ENCODE measurements around the gene LARGE1. TPM values are rescaled to one million over a fixed set of nuclear protein-coding genes. Genes with fewer than 3 reads are reported as not detected.

The LARGE1 gene
- total RNA-seq, 1 experiment from 2014 or later: 5.8 TPM

DNA sequence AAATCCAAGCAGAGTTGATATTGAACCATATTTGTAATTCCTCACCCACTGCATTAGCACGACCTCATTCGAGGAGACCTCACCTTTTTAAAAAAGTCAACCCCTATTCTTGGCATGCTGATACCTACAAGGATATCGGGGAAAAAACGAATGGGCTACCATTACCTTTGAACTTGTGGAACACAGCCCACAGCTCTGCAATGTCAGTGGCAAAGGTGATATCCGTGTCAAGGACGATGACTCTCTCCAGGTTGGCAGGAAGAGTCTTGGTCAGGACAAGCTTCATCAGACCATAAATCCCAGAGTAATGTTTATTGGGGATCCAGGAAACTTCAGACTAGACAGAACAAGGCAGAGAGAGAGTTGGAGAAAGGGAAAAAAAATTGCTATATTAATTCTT, 355.6 kb downstream of the LARGE1 start:
- Mint-ChIP-seq H3K9me3 (ENCODE audit: unreplicated experiment) (no peaks in the 10 kb centered on the region), H3K27ac (ENCODE audit: unreplicated experiment) (no peak overlapping the region), H3K36me3 (ENCODE audit: insufficient read depth, unreplicated experiment) (no peaks in the 10 kb centered on the region), H3K27me3 (ENCODE audit: insufficient read depth, unreplicated experiment) (no peaks in the 10 kb centered on the region), H3K4me3 (ENCODE audit: unreplicated experiment) (no peak overlapping the region), H3K4me1 (ENCODE audit: low read depth, unreplicated experiment) (no peaks in the 10 kb centered on the region)
- intact Hi-C loops (cut with micrococcal nuclease; ENCODE audit: unreplicated experiment): no loop called here
- Histone ChIP-seq H3K9me3 (no peaks in the 10 kb centered on the region), H3K4me1 (no peaks in the 10 kb centered on the region), H3K36me3 (ENCODE audit: control insufficient read depth, insufficient read depth, low read length) (no peaks in the 10 kb centered on the region), H3K27me3 (replicated peaks; ENCODE audit: control insufficient read depth, insufficient read depth, low read length) (no peaks in the 10 kb centered on the region), H3K4me3 (ENCODE audit: low read depth, low read length) (no peak overlapping the region)
- TF ChIP-seq, protein P1, sequence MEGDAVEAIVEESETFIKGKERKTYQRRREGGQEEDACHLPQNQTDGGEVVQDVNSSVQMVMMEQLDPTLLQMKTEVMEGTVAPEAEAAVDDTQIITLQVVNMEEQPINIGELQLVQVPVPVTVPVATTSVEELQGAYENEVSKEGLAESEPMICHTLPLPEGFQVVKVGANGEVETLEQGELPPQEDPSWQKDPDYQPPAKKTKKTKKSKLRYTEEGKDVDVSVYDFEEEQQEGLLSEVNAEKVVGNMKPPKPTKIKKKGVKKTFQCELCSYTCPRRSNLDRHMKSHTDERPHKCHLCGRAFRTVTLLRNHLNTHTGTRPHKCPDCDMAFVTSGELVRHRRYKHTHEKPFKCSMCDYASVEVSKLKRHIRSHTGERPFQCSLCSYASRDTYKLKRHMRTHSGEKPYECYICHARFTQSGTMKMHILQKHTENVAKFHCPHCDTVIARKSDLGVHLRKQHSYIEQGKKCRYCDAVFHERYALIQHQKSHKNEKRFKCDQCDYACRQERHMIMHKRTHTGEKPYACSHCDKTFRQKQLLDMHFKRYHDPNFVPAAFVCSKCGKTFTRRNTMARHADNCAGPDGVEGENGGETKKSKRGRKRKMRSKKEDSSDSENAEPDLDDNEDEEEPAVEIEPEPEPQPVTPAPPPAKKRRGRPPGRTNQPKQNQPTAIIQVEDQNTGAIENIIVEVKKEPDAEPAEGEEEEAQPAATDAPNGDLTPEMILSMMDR (IDR thresholded peaks at IDR 0.05; ENCODE audit: insufficient read depth in 1 of 2, low read depth in 1 of 2, low read length in 1 of 2, severe bottlenecking in 1 of 2, unreplicated experiment in 1 of 2): no peak
- no peak for DNase-seq
- BruUV-seq (replicated peaks): no TSS peak
- POLR2A ChIA-PET: no interaction called here
- CTCF ChIA-PET: no interaction called here

DNA sequence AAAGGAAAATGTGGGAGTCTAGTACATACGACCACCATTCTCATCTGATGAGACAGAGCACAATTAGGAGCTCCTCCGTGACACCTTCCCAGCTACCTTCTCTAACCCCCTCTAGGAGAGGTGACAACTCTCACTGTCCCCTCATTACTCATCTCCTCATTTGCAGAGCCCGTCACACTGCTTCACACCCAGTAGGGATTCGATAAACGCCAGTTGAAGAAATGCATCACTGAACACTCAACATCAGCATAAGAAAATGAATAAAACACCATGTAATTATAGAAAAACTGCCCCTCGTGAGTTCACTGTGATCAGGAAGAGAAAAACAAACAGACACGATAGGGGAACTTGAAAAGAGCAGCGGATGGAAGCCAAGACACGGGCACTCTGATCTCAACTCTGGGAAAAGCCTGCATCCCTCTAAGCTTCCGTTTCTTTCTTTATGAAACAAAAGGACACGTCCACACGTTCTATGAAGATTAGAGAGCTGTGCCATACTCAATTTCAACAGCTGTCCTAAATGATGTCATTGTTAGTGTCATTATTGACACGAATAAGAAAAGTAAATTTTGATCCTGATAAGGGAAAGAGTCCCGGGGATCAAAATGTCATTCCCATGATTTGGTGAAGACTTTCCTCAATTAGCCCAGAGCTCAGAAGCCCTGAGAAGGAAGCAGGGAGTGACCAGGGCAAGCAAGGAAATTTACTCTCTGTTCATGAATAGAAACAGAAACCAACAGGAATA, 356.9 kb downstream of the LARGE1 start:
- TF ChIP-seq, protein P1 (IDR thresholded peaks at IDR 0.05; ENCODE audit: insufficient read depth in 1 of 2, low read depth in 1 of 2, low read length in 1 of 2, severe bottlenecking in 1 of 2, unreplicated experiment in 1 of 2): no peak
- Mint-ChIP-seq H3K27me3 (ENCODE audit: insufficient read depth, unreplicated experiment) (no peaks in the 10 kb centered on the region), H3K9me3 (ENCODE audit: unreplicated experiment) (no peaks in the 10 kb centered on the region), H3K27ac (ENCODE audit: unreplicated experiment) (no peak overlapping the region), H3K4me3 (ENCODE audit: unreplicated experiment) (no peak overlapping the region), H3K4me1 (ENCODE audit: low read depth, unreplicated experiment) (peaks cover under 1% of the 10 kb centered on the region), H3K36me3 (ENCODE audit: insufficient read depth, unreplicated experiment) (no peaks in the 10 kb centered on the region)
- Histone ChIP-seq H3K9me3 (no peaks in the 10 kb centered on the region), H3K36me3 (ENCODE audit: control insufficient read depth, insufficient read depth, low read length) (no peaks in the 10 kb centered on the region), H3K4me3 (ENCODE audit: low read depth, low read length) (no peak overlapping the region), H3K4me1 (peaks cover 3% of the 10 kb centered on the region; the same call in 1 of the 2 replicates), H3K27me3 (replicated peaks; ENCODE audit: control insufficient read depth, insufficient read depth, low read length) (no peaks in the 10 kb centered on the region)
- intact Hi-C loops (cut with micrococcal nuclease; ENCODE audit: unreplicated experiment): no loop called here
- ChIA-PET POLR2A (no interaction called here), CTCF (no interaction called here)
- DNase-seq: no peak
- no TSS peak for BruUV-seq (replicated peaks)

DNA sequence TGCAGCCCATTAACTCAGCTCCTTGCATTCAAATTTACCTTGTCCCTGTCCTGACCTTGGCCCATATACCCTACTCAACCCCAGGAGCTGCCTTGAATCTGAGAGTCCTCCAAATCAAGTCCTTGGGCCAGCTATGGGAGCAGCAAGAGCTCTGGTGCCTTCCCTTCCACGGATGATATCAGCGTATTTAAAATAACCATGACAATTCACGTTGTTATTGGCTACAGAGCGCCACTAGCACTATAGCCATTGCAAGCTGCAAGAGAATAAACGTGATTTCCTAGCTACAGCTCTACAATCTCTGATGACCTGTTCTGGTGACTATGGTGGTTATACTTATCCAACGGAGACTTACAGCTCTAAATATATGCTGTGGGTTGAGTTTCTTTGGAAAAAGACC, 357.8 kb downstream of the LARGE1 start:
- CTCF ChIA-PET: no interaction called here
- BruUV-seq (replicated peaks): no TSS peak
- peaks cover 10% of the 10 kb centered on the region; the same call in 1 of the 2 replicates for H3K4me1 ChIP-seq
- no peaks in the 10 kb centered on the region for H3K9me3 Mint-ChIP-seq (ENCODE audit: unreplicated experiment)
- H3K36me3 Mint-ChIP-seq (ENCODE audit: insufficient read depth, unreplicated experiment): no peaks in the 10 kb centered on the region
- POLR2A ChIA-PET: interaction anchor here (0.5 kb wide), 1 partner anchor 139 kb away, joined by 9 read pairs; no protein-coding TSS in a partner anchor
- H3K27me3 Mint-ChIP-seq (ENCODE audit: insufficient read depth, unreplicated experiment): no peaks in the 10 kb centered on the region
- no peaks in the 10 kb centered on the region for H3K9me3 ChIP-seq
- no peak overlapping the region for H3K27ac Mint-ChIP-seq (ENCODE audit: unreplicated experiment)
- TF ChIP-seq, protein P1 (IDR thresholded peaks at IDR 0.05; ENCODE audit: insufficient read depth in 1 of 2, low read depth in 1 of 2, low read length in 1 of 2, severe bottlenecking in 1 of 2, unreplicated experiment in 1 of 2): no peak
- no peak overlapping the region for H3K4me3 Mint-ChIP-seq (ENCODE audit: unreplicated experiment)
- no peaks in the 10 kb centered on the region for H3K36me3 ChIP-seq (ENCODE audit: control insufficient read depth, insufficient read depth, low read length)
- intact Hi-C loops (cut with micrococcal nuclease; ENCODE audit: unreplicated experiment): no loop called here
- no peaks in the 10 kb centered on the region for H3K27me3 ChIP-seq (replicated peaks; ENCODE audit: control insufficient read depth, insufficient read depth, low read length)
- H3K4me1 Mint-ChIP-seq (ENCODE audit: low read depth, unreplicated experiment): peaks cover 7% of the 10 kb centered on the region
- no peak for DNase-seq
- H3K4me3 ChIP-seq (ENCODE audit: low read depth, low read length): no peak overlapping the region
